Right renal cortex interstitium (tissue), 3 donors: Measurements from ENCODE around the gene EPHA7. TPM values are rescaled to one million over a fixed set of nuclear protein-coding genes. Genes with fewer than 3 reads are reported as not detected.

Source experiments
- DNase-seq, 3 donors: peaks; one replicate each; pipeline ENCODE4 v3.0.0-alpha.2; 2013; ENCODE audit warnings: low read depth in 3 of 3, low spot score in 2 of 3
- polyA plus RNA-seq, 3 donors: library from polyadenylated mRNA; unstranded; fragments of 120-200 nt; gene quantifications; one replicate each; pipeline ENCODE4 v1.2.1, GENCODE V29; 2013; ENCODE audit not compliant: insufficient read length in 3 of 3

The EPHA7 gene
- polyA plus RNA-seq, 3 donors = 44.7 to 51.9 (median 48.7) TPM

GRCh38 chr6:93266116-93266817 lies 153.1 kb downstream of the EPHA7 start:
- no peak for DNase-seq

- no peak for DNase-seq
Observed at GRCh38 chr6:93260881-93261280, 158.5 kb downstream of the EPHA7 start.

GRCh38 chr6:93259332-93259731 lies 160.0 kb downstream of the EPHA7 start:
- no peak for DNase-seq

GRCh38 chr6:93252930-93253329 lies 166.4 kb downstream of the EPHA7 start:
- no peak for DNase-seq

GRCh38 chr6:93248631-93249030 lies 170.7 kb downstream of the EPHA7 start:
- DNase-seq = no peak

GRCh38 chr6:93243231-93243778 lies 176.1 kb downstream of the EPHA7 start:
- DNase-seq = no peak

- no peak for DNase-seq
Observed at GRCh38 chr6:93242049-93242448, 177.3 kb downstream of the EPHA7 start.

GRCh38 chr6:93238632-93239031 lies 180.7 kb downstream of the EPHA7 start:
- no peak for DNase-seq

- no peak for DNase-seq
Observed at GRCh38 chr6:93235775-93236174, 183.6 kb downstream of the EPHA7 start.

GRCh38 chr6:93226822-93227221 lies 192.5 kb downstream of the EPHA7 start:
- DNase-seq = no peak

GRCh38 chr6:93222071-93222851 lies 197.1 kb downstream of the EPHA7 start:
- no peak for DNase-seq

- no peak for DNase-seq
Observed at GRCh38 chr6:93219447-93219846, 199.9 kb downstream of the EPHA7 start.

GRCh38 chr6:93218096-93218495 lies 201.3 kb downstream of the EPHA7 start:
- DNase-seq = no peak

- DNase-seq = no peak
Observed at GRCh38 chr6:93213028-93213427, 206.3 kb downstream of the EPHA7 start.

GRCh38 chr6:93210908-93211307 lies 208.5 kb downstream of the EPHA7 start:
- no peak for DNase-seq

- DNase-seq = no peak
Observed at GRCh38 chr6:93209358-93209757, 210.0 kb downstream of the EPHA7 start.

- no peak for DNase-seq
Observed at GRCh38 chr6:93196406-93196970, 222.9 kb downstream of the EPHA7 start.

- DNase-seq = no peak
Observed at GRCh38 chr6:93194480-93194879, 224.9 kb downstream of the EPHA7 start.

- no peak for DNase-seq
Observed at GRCh38 chr6:93193868-93194267, 225.5 kb downstream of the EPHA7 start.
